CD14-positive monocyte (primary cell): ENCODE measurements around the gene SRI. TPM values are rescaled to one million over a fixed set of nuclear protein-coding genes. Genes with fewer than 3 reads are reported as not detected.

Source experiments
- DNase-seq, 3 donors: peaks; one replicate each; pipeline ENCODE4 v3.0.0-alpha.2; 2011 to 2022
- H2AFZ ChIP-seq: 2 replicates; pipeline ENCODE4 v1.6.0; 2012; ENCODE audit warnings: mild to moderate bottlenecking, low read depth, low read length, inconsistent platforms; ENCODE audit not compliant: insufficient read depth, poor library complexity, severe bottlenecking
- H3K27ac ChIP-seq, 2 donors: 1 replicate in 1 of 2; 2 replicates in 1 of 2; pipeline ENCODE4 v1.5.1; 2012 to 2013; ENCODE audit warnings: low read length in 2 of 2, control low read depth in 1 of 2, inconsistent platforms in 1 of 2, low read depth in 1 of 2, mild to moderate bottlenecking in 1 of 2
- H3K27me3 ChIP-seq, 2 donors: one replicate each; pipeline versions ENCODE4 v1.6.0 to v1.6.1; 2011 to 2013; ENCODE audit warnings: low read length in 2 of 2; ENCODE audit not compliant: control insufficient read depth in 2 of 2, insufficient read depth in 2 of 2
- H3K36me3 ChIP-seq, 2 donors: replicated peaks in 1 of 2; 1 replicate in 1 of 2; 2 replicates in 1 of 2; pipeline versions ENCODE4 v1.5.1 to v1.6.1; 2012 to 2013; ENCODE audit warnings: low read length in 2 of 2, control low read depth in 1 of 2, inconsistent platforms in 1 of 2, mild to moderate bottlenecking in 1 of 2; ENCODE audit not compliant: insufficient read depth in 2 of 2, control insufficient read depth in 1 of 2
- H3K4me1 ChIP-seq, 2 donors: 1 replicate in 1 of 2; 2 replicates in 1 of 2; pipeline versions ENCODE4 v1.5.1 to v1.6.1; 2012 to 2013; ENCODE audit warnings: low read length in 2 of 2, control low read depth in 1 of 2, inconsistent platforms in 1 of 2, mild to moderate bottlenecking in 1 of 2, moderate library complexity in 1 of 2; ENCODE audit not compliant: insufficient read depth in 2 of 2, control insufficient read depth in 1 of 2
- H3K4me2 ChIP-seq: replicated peaks from 2 replicates; pipeline ENCODE3; 2012; ENCODE audit warnings: low read length, moderate library complexity, mild to moderate bottlenecking; ENCODE audit not compliant: poor library complexity, severe bottlenecking; ENCODE audit errors: extremely low read depth
- H3K4me3 ChIP-seq, 3 experiments: fragments of 200-600 bp in 1 of 3; sonication (generic) in 1 of 3; replicated peaks in 1 of 3; 1 replicate in 2 of 3; 2 replicates in 1 of 3; pipeline ENCODE4 v1.5.1; 2011 to 2013; ENCODE audit warnings: low read length in 3 of 3, mild to moderate bottlenecking in 3 of 3, control low read depth in 2 of 3, low read depth in 2 of 3, inconsistent platforms in 1 of 3, moderate library complexity in 1 of 3
- H3K79me2 ChIP-seq: 2 replicates; pipeline ENCODE4 v1.6.0; 2012; ENCODE audit warnings: mild to moderate bottlenecking, control low read depth, inconsistent platforms, low read length, moderate library complexity; ENCODE audit not compliant: insufficient read depth
- H3K9ac ChIP-seq: 2 replicates; pipeline ENCODE4 v1.6.0; 2017; ENCODE audit warnings: low read length, mild to moderate bottlenecking; ENCODE audit not compliant: insufficient read depth, poor library complexity, severe bottlenecking
- H3K9me3 ChIP-seq, 2 donors: replicated peaks in 1 of 2; 1 replicate in 1 of 2; 2 replicates in 1 of 2; pipeline versions ENCODE4 v1.5.1 to v1.6.1; 2012 to 2013; ENCODE audit warnings: low read length in 2 of 2, control low read depth in 1 of 2; ENCODE audit not compliant: control insufficient read depth in 1 of 2, insufficient read depth in 1 of 2
- H4K20me1 ChIP-seq: 2 replicates; pipeline ENCODE4 v1.6.0; 2012; ENCODE audit warnings: mild to moderate bottlenecking, low read length, control low read depth, moderate library complexity; ENCODE audit not compliant: insufficient read depth
- H3K27ac Mint-ChIP-seq, 7 donors: one replicate each; pipeline ENCODE4 v1.8.0; 2020; ENCODE audit warnings: mild to moderate bottlenecking in 7 of 7, mixed read lengths in 7 of 7, moderate library complexity in 6 of 7, inconsistent platforms in 2 of 7
- H3K27me3 Mint-ChIP-seq, 3 donors: one replicate each; pipeline ENCODE4 v1.8.0; 2021 to 2022; ENCODE audit warnings: low read depth in 3 of 3, mild to moderate bottlenecking in 3 of 3, mixed read lengths in 3 of 3, moderate library complexity in 3 of 3, inconsistent platforms in 1 of 3
- H3K36me3 Mint-ChIP-seq, 2 donors: one replicate each; pipeline ENCODE4 v1.8.0; 2020; ENCODE audit warnings: mixed read lengths in 2 of 2, inconsistent platforms in 1 of 2, mild to moderate bottlenecking in 1 of 2
- H3K4me1 Mint-ChIP-seq: one replicate; pipeline ENCODE4 v1.8.0; 2020; ENCODE audit warnings: mild to moderate bottlenecking, mixed read lengths
- H3K4me3 Mint-ChIP-seq, 2 donors: one replicate each; pipeline ENCODE4 v1.8.0; 2020; ENCODE audit warnings: mild to moderate bottlenecking in 2 of 2, mixed read lengths in 2 of 2, moderate library complexity in 1 of 2
- H3K9me3 Mint-ChIP-seq, 7 donors: one replicate each; pipeline ENCODE4 v1.8.0; 2020 to 2022; ENCODE audit warnings: mixed read lengths in 7 of 7, mild to moderate bottlenecking in 6 of 7, moderate library complexity in 6 of 7, inconsistent platforms in 2 of 7
- CTCF ChIP-seq: fragments of 200-600 bp; IDR thresholded peaks from one replicate; pipeline ENCODE4 v1.8.0; 2022; ENCODE audit warnings: antibody characterized with exemption, mild to moderate bottlenecking
- WGBS: methylation state at CpG from one replicate; pipeline ENCODE4 v1.1.5; 2013; ENCODE audit warnings: missing lambda C conversion rate; ENCODE audit not compliant: insufficient coverage; 5-methylcytosine and 5-hydroxymethylcytosine counted together
- intact Hi-C, 2 donors: fragments of 100-400 bp; cut with micrococcal nuclease; formaldehyde crosslinking; loops; one replicate each; pipeline versions ENCODE4 v1.15.0 to v1.15.1; 2023
- polyA plus RNA-seq, 3 donors: library from polyadenylated mRNA; depleted of rRNA in 1 of 3; unstranded in 2 of 3; stranded (reverse) in 1 of 3; fragments of 300-500 nt in 2 of 3; fragments of >200 nt in 1 of 3; fragmentation: Illumina TruSeq in 2 of 3; gene quantifications; 1 replicate in 2 of 3; 2 replicates in 1 of 3; pipeline ENCODE4 v1.2.3, GENCODE V29; 2012 to 2021

SRI gene
- polyA plus RNA-seq, 3 donors: 53.0 to 238 (median 216) TPM

GRCh38 chr7:88256906-88257305 lies 37.1 kb upstream of the SRI start:
- Histone ChIP-seq H3K27me3 (no peaks in the 10 kb centered on the region), H3K27ac (no peak overlapping the region), H3K36me3 (no peaks in the 10 kb centered on the region), H3K9me3 (peaks cover 19 to 27% of the 10 kb centered on the region in 2 donors), H3K79me2 (no peaks in the 10 kb centered on the region), H4K20me1 (no peaks in the 10 kb centered on the region), H3K4me2 (no peak overlapping the region), H3K4me1 (peaks cover 19 to 33% of the 10 kb centered on the region in 2 donors), H2AFZ (no peak overlapping the region), H3K9ac (no peak overlapping the region), H3K4me3 (no peak overlapping the region)
- TF ChIP-seq CTCF: no peak
- peak in 2 of 3 donors; percentile 23 to 46 for DNase-seq
- Mint-ChIP-seq H3K27me3 (peaks cover 0 to 4% (median 1%) of the 10 kb centered on the region in 3 donors), H3K27ac (no peak overlapping the region), H3K4me3 (no peak overlapping the region), H3K9me3 (peaks cover 9 to 32% (median 25%) of the 10 kb centered on the region in 7 donors), H3K36me3 (peaks cover 8 to 9% of the 10 kb centered on the region in 2 donors), H3K4me1 (peaks cover 38% of the 10 kb centered on the region)
- intact Hi-C loops: no loop called here

- Histone ChIP-seq H3K4me2 (no peak overlapping the region), H3K9me3 (peaks cover 19 to 27% of the 10 kb centered on the region in 2 donors), H3K79me2 (no peaks in the 10 kb centered on the region), H3K27ac (no peak overlapping the region), H3K27me3 (no peaks in the 10 kb centered on the region), H3K4me3 (no peak overlapping the region), H3K36me3 (no peaks in the 10 kb centered on the region), H3K9ac (no peak overlapping the region), H4K20me1 (no peaks in the 10 kb centered on the region), H3K4me1 (peaks cover 19 to 26% of the 10 kb centered on the region in 2 donors), H2AFZ (no peak overlapping the region)
- peak overlapping the region in 1 of 7 donors; percentile 22 for H3K27ac Mint-ChIP-seq
- no peak for TF ChIP-seq CTCF
- no peak for DNase-seq
- peaks cover 9 to 30% (median 29%) of the 10 kb centered on the region in 7 donors for H3K9me3 Mint-ChIP-seq
- no peak overlapping the region for H3K4me3 Mint-ChIP-seq
- H3K4me1 Mint-ChIP-seq: peaks cover 26% of the 10 kb centered on the region
- intact Hi-C loops: no loop called here
- 100% methylated on average over 2 of the region's 2 CpGs for WGBS
- peaks cover 8 to 9% of the 10 kb centered on the region in 2 donors for H3K36me3 Mint-ChIP-seq
- H3K27me3 Mint-ChIP-seq: peaks cover 0 to 4% (median 1%) of the 10 kb centered on the region in 3 donors
Measured at GRCh38 chr7:88254721-88255424, 35.0 kb upstream of the SRI start.
